AG08395 (cell line): ENCODE data around the gene CRIP3.
"Not testable (repeated sequence)": the region's sequence is repeated elsewhere in the genome, so short reads cannot be mapped to it uniquely, and the experiment has no call there.

Experiments used
- DNase-seq: peaks from one replicate; pipeline ENCODE4 v3.0.0; 2012; ENCODE audit warnings: mixed read lengths, low spot score

Gene CRIP3

GRCh38 chr6:43308101-43308989 lies at the start of gene CRIP3:
CRIP3 (minus strand) TSS chr6:43308826; CDS start chr6:43308792, 34 bp downstream.
- peak; percentile 76 for DNase-seq

- DNase-seq: peak; percentile 35
Measured at GRCh38 chr6:43355862-43356590, 47.4 kb upstream of the CRIP3 start.

GRCh38 chr6:43351951-43352350 lies 43.3 kb upstream of the CRIP3 start:
- not testable (repeated sequence) for DNase-seq

GRCh38 chr6:43347444-43347843 lies 38.8 kb upstream of the CRIP3 start:
- DNase-seq: no peak

GRCh38 chr6:43347021-43347420 lies 38.4 kb upstream of the CRIP3 start:
- DNase-seq: no peak

- DNase-seq: not testable (repeated sequence)
Measured at GRCh38 chr6:43346243-43346642, 37.6 kb upstream of the CRIP3 start.

GRCh38 chr6:43339168-43339567 lies 30.5 kb upstream of the CRIP3 start:
- no peak for DNase-seq

- no peak for DNase-seq
Measured at GRCh38 chr6:43338243-43338642, 29.6 kb upstream of the CRIP3 start.

GRCh38 chr6:43336382-43336781 lies 27.8 kb upstream of the CRIP3 start:
- no peak for DNase-seq

- DNase-seq: no peak
Measured at GRCh38 chr6:43335469-43335868, 26.8 kb upstream of the CRIP3 start.

GRCh38 chr6:43334466-43335095 lies 26.0 kb upstream of the CRIP3 start:
- DNase-seq: peak; percentile 71

GRCh38 chr6:43331891-43332290 lies 23.3 kb upstream of the CRIP3 start:
- no peak for DNase-seq

- DNase-seq: no peak
Measured at GRCh38 chr6:43331470-43331869, 22.8 kb upstream of the CRIP3 start.

- no peak for DNase-seq
Measured at GRCh38 chr6:43328528-43328927, 19.9 kb upstream of the CRIP3 start.

- no peak for DNase-seq
Measured at GRCh38 chr6:43325876-43326275, 17.2 kb upstream of the CRIP3 start.

GRCh38 chr6:43318011-43318410 lies 9.4 kb upstream of the CRIP3 start:
- no peak for DNase-seq

- no peak for DNase-seq
Measured at GRCh38 chr6:43313813-43314212, 5.2 kb upstream of the CRIP3 start.

GRCh38 chr6:43311666-43312065 lies 3.0 kb upstream of the CRIP3 start:
- no peak for DNase-seq

GRCh38 chr6:43310624-43311023 lies 2.0 kb upstream of the CRIP3 start:
- DNase-seq: no peak

GRCh38 chr6:43310134-43310533 lies 1.5 kb upstream of the CRIP3 start:
- DNase-seq: no peak

- no peak for DNase-seq
Measured at GRCh38 chr6:43308990-43309477, 408 bp upstream of the CRIP3 start.

- no peak for DNase-seq
Measured at GRCh38 chr6:43307451-43308100, 1.1 kb downstream of the CRIP3 start.
